H9 (cell line): ENCODE results near the gene FAF1. TPM values are rescaled to one million over a fixed set of nuclear protein-coding genes. Genes with fewer than 3 reads are reported as not detected.

Experiments
- DNase-seq: peaks from one replicate; pipeline ENCODE4 v3.0.0-alpha.2; 2017
- H2AFZ ChIP-seq: one replicate; pipeline ENCODE4 v1.6.1; 2013; ENCODE audit warnings: mild to moderate bottlenecking, low read length, control low read depth, moderate library complexity
- H2AK5ac ChIP-seq: 2 replicates; pipeline ENCODE4 v1.6.1; 2013; ENCODE audit warnings: low read length, control low read depth, mixed read lengths; ENCODE audit not compliant: insufficient read length
- H2BK120ac ChIP-seq: one replicate; pipeline ENCODE4 v1.6.1; 2013; ENCODE audit warnings: low read depth, mild to moderate bottlenecking, low read length, control low read depth, inconsistent platforms; ENCODE audit not compliant: poor library complexity, severe bottlenecking
- H2BK12ac ChIP-seq: 2 replicates; pipeline ENCODE4 v1.6.1; 2013; ENCODE audit warnings: low read length, control low read depth, mixed read lengths, low read depth; ENCODE audit not compliant: insufficient read length
- H2BK15ac ChIP-seq: 2 replicates; pipeline ENCODE4 v1.6.1; 2013; ENCODE audit warnings: low read depth, low read length, control low read depth
- H2BK20ac ChIP-seq: one replicate; pipeline ENCODE4 v1.6.1; 2013; ENCODE audit warnings: low read depth, mild to moderate bottlenecking, low read length, control low read depth, inconsistent platforms; ENCODE audit not compliant: poor library complexity, severe bottlenecking
- H2BK5ac ChIP-seq: 2 replicates; pipeline ENCODE4 v1.6.1; 2013; ENCODE audit warnings: low read length, control low read depth, mixed read lengths; ENCODE audit not compliant: insufficient read length
- H3K14ac ChIP-seq: 2 replicates; pipeline ENCODE4 v1.6.1; 2013; ENCODE audit warnings: low read length, control low read depth; ENCODE audit not compliant: insufficient read depth
- H3K18ac ChIP-seq: 2 replicates; pipeline ENCODE4 v1.6.1; 2013; ENCODE audit warnings: low read depth, mild to moderate bottlenecking, mixed read lengths, low read length, control low read depth; ENCODE audit not compliant: insufficient read length
- H3K23ac ChIP-seq: 2 replicates; pipeline ENCODE4 v1.6.1; 2013; ENCODE audit warnings: low read length, control low read depth, mixed read lengths, low read depth; ENCODE audit not compliant: insufficient read length
- H3K23me2 ChIP-seq: 2 replicates; pipeline ENCODE4 v1.6.1; 2013; ENCODE audit warnings: low read depth, mild to moderate bottlenecking, mixed read lengths, low read length, control low read depth; ENCODE audit not compliant: insufficient read length, poor library complexity, severe bottlenecking
- H3K27ac ChIP-seq: 2 replicates; pipeline ENCODE4 v1.5.1; 2013; ENCODE audit warnings: low read length, control low read depth, mixed read lengths, low read depth; ENCODE audit not compliant: insufficient read length
- H3K27me3 ChIP-seq: 2 replicates; pipeline ENCODE4 v1.6.1; 2013; ENCODE audit warnings: low read length, control low read depth, inconsistent platforms; ENCODE audit not compliant: insufficient read depth
- H3K4ac ChIP-seq: 2 replicates; pipeline ENCODE4 v1.6.1; 2013; ENCODE audit warnings: low read depth, mild to moderate bottlenecking, control low read depth, inconsistent platforms, low read length, moderate library complexity
- H3K4me1 ChIP-seq: 2 replicates; pipeline ENCODE4 v1.6.1; 2013; ENCODE audit warnings: low read length, control low read depth, inconsistent platforms; ENCODE audit not compliant: insufficient read depth
- H3K4me2 ChIP-seq: 2 replicates; pipeline ENCODE4 v1.6.1; 2013; ENCODE audit warnings: low read length, control low read depth, mixed read lengths; ENCODE audit not compliant: insufficient read length, insufficient read depth
- H3K56ac ChIP-seq: 2 replicates; pipeline ENCODE4 v1.6.1; 2013; ENCODE audit warnings: low read depth, mild to moderate bottlenecking, mixed read lengths, low read length, control low read depth; ENCODE audit not compliant: insufficient read length
- H3K79me1 ChIP-seq: 2 replicates; pipeline ENCODE4 v1.6.1; 2013; ENCODE audit warnings: low read depth, mild to moderate bottlenecking, moderate library complexity, low read length, control low read depth, inconsistent platforms; ENCODE audit not compliant: insufficient read depth, poor library complexity, severe bottlenecking
- H3K79me2 ChIP-seq: 2 replicates; pipeline ENCODE4 v1.6.1; 2013; ENCODE audit warnings: low read length, control low read depth, inconsistent platforms; ENCODE audit not compliant: insufficient read depth
- H3K9ac ChIP-seq: 2 replicates; pipeline ENCODE4 v1.6.1; 2013; ENCODE audit warnings: low read length, control low read depth, mixed read lengths; ENCODE audit not compliant: insufficient read length; ENCODE audit errors: extremely low read depth
- H3K9me3 ChIP-seq: one replicate; pipeline ENCODE4 v1.6.1; 2013; ENCODE audit warnings: low read depth, low read length, inconsistent platforms; ENCODE audit not compliant: control insufficient read depth
- H3T11ph ChIP-seq: one replicate; pipeline ENCODE4 v1.6.1; 2013; ENCODE audit warnings: mild to moderate bottlenecking, low read length, control low read depth, inconsistent platforms
- H4K20me1 ChIP-seq: one replicate; pipeline ENCODE4 v1.6.1; 2013; ENCODE audit not compliant: control insufficient read depth, insufficient read length, insufficient read depth
- H4K5ac ChIP-seq: 2 replicates; pipeline ENCODE4 v1.6.1; 2013; ENCODE audit warnings: low read depth, mild to moderate bottlenecking, mixed read lengths, low read length, control low read depth; ENCODE audit not compliant: insufficient read length
- H4K8ac ChIP-seq: replicated peaks from 2 replicates; pipeline ENCODE4 v1.6.1; 2013; ENCODE audit warnings: low read length, control low read depth, mixed read lengths, low read depth; ENCODE audit not compliant: insufficient read length
- H4K91ac ChIP-seq: 2 replicates; pipeline ENCODE4 v1.6.1; 2013; ENCODE audit warnings: low read depth, mild to moderate bottlenecking, moderate library complexity, mixed read lengths, low read length, control low read depth; ENCODE audit not compliant: insufficient read length
- H3K27ac Mint-ChIP-seq, 3 experiments: 2 replicates in 2 of 3; 3 replicates in 1 of 3; pipeline ENCODE4 v1.8.0; 2020 to 2021; ENCODE audit warnings: mixed read lengths in 3 of 3, mild to moderate bottlenecking in 1 of 3, moderate library complexity in 1 of 3
- H3K27me3 Mint-ChIP-seq: 2 replicates; pipeline ENCODE4 v1.8.0; 2021; ENCODE audit warnings: low read depth, mild to moderate bottlenecking, moderate library complexity, mixed read lengths
- H3K36me3 Mint-ChIP-seq, 3 experiments: 2 replicates in 2 of 3; 3 replicates in 1 of 3; pipeline ENCODE4 v1.8.0; 2020 to 2021; ENCODE audit warnings: low read depth in 3 of 3, mixed read lengths in 3 of 3; ENCODE audit not compliant: insufficient read depth in 1 of 3
- H3K4me1 Mint-ChIP-seq, 2 experiments: 2 replicates each; pipeline ENCODE4 v1.8.0; 2020; ENCODE audit warnings: mixed read lengths in 2 of 2
- H3K4me3 Mint-ChIP-seq, 2 experiments: 2 replicates in 1 of 2; 3 replicates in 1 of 2; pipeline ENCODE4 v1.8.0; 2020 to 2021; ENCODE audit warnings: mild to moderate bottlenecking in 2 of 2, mixed read lengths in 2 of 2, moderate library complexity in 1 of 2
- H3K9me3 Mint-ChIP-seq, 2 experiments: 2 replicates in 1 of 2; 3 replicates in 1 of 2; pipeline ENCODE4 v1.8.0; 2020; ENCODE audit warnings: mild to moderate bottlenecking in 2 of 2, mixed read lengths in 2 of 2, moderate library complexity in 1 of 2
- WGBS: extraction: QIAGEN DNeasy Blood & Tissue Kit; methylation state at CpG from one replicate; pipeline ENCODE4 v1.1.7; 2013; ENCODE audit warnings: missing lambda C conversion rate, low lambda C conversion rate, mixed read lengths; ENCODE audit not compliant: insufficient read length; ENCODE audit errors: extremely low coverage; 5-methylcytosine and 5-hydroxymethylcytosine counted together
- total RNA-seq: library from RNA; stranded (reverse); gene quantifications from 2 replicates; pipeline ENCODE4 v1.2.1, GENCODE V29; 2021
- TF ChIP-seq, protein P1 (sequence below): fragments of 200-600 bp; sonication (generic); conservative IDR thresholded peaks from 3 replicates; pipeline ENCODE4 v1.8.0; 2021; ENCODE audit warnings: antibody characterized with exemption, mild to moderate bottlenecking

Gene FAF1
- total RNA-seq, 1 experiment from 2014 or later = 60.8 TPM

DNA sequence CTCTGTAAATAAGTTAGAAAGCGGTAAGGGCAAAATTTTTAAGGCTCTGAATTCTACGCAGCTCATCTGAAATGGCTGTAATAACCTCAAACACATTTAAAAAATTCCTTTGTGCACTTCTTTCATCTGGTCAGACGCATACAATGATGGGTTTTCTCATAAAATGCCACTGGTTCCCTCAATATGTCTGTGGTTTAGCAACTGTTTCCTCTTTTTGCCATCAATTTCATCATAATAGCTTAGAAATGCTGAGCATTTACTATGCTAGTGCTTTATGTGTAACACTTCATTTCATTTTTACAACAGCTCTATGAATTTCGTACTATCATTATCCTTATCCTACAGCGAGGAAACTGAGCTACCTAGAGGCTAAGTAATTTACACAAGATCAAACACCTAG is 501.6 kb downstream of the FAF1 start:
- Histone ChIP-seq H3K9ac (no peak overlapping the region), H3K18ac (no peak overlapping the region), H3K27me3 (no peaks in the 10 kb centered on the region), H2AFZ (no peak overlapping the region), H3K23me2 (no peaks in the 10 kb centered on the region), H3K4me1 (no peaks in the 10 kb centered on the region), H2BK12ac (no peak overlapping the region), H3K23ac (no peak overlapping the region), H2BK5ac (no peak overlapping the region), H3K14ac (no peak overlapping the region), H3K79me2 (no peaks in the 10 kb centered on the region), H3K9me3 (no peaks in the 10 kb centered on the region), H3K4ac (no peak overlapping the region), H4K20me1 (no peaks in the 10 kb centered on the region), H2BK15ac (no peak overlapping the region), H3K4me2 (no peak overlapping the region), H4K8ac (no peak overlapping the region), H3T11ph (no peak overlapping the region), H4K91ac (no peak overlapping the region), H2BK20ac (no peak overlapping the region), H2BK120ac (no peak overlapping the region), H3K27ac (no peak overlapping the region), H3K79me1 (no peaks in the 10 kb centered on the region), H2AK5ac (no peak overlapping the region), H4K5ac (no peak overlapping the region), H3K56ac (no peak overlapping the region)
- H3K27me3 Mint-ChIP-seq = peaks cover 1% of the 10 kb centered on the region; the same call in 1 of the 2 replicates
- no peak for DNase-seq
- no peaks in the 10 kb centered on the region for H3K4me1 Mint-ChIP-seq
- no peaks in the 10 kb centered on the region for H3K36me3 Mint-ChIP-seq
- TF ChIP-seq, protein P1, sequence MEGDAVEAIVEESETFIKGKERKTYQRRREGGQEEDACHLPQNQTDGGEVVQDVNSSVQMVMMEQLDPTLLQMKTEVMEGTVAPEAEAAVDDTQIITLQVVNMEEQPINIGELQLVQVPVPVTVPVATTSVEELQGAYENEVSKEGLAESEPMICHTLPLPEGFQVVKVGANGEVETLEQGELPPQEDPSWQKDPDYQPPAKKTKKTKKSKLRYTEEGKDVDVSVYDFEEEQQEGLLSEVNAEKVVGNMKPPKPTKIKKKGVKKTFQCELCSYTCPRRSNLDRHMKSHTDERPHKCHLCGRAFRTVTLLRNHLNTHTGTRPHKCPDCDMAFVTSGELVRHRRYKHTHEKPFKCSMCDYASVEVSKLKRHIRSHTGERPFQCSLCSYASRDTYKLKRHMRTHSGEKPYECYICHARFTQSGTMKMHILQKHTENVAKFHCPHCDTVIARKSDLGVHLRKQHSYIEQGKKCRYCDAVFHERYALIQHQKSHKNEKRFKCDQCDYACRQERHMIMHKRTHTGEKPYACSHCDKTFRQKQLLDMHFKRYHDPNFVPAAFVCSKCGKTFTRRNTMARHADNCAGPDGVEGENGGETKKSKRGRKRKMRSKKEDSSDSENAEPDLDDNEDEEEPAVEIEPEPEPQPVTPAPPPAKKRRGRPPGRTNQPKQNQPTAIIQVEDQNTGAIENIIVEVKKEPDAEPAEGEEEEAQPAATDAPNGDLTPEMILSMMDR = no peak
- H3K4me3 Mint-ChIP-seq = no peak overlapping the region
- H3K9me3 Mint-ChIP-seq = no peaks in the 10 kb centered on the region
- no peak overlapping the region for H3K27ac Mint-ChIP-seq
- no CpG with 5 or more reads among the region's 5 CpGs for WGBS
